GM18907 (cell line): Measurements from ENCODE around the gene CD63.
A peak's percentile ranks its signal among the peaks of the same experiment; 100 is the strongest.

Experiments used
- ATAC-seq: cut with Tn5 transposase; IDR thresholded peaks from one replicate; pipeline ENCODE4 v1.9.1; 2021; ENCODE audit warnings: mild to moderate bottlenecking, moderate library complexity; ENCODE audit not compliant: unreplicated experiment

CD63 gene

DNA sequence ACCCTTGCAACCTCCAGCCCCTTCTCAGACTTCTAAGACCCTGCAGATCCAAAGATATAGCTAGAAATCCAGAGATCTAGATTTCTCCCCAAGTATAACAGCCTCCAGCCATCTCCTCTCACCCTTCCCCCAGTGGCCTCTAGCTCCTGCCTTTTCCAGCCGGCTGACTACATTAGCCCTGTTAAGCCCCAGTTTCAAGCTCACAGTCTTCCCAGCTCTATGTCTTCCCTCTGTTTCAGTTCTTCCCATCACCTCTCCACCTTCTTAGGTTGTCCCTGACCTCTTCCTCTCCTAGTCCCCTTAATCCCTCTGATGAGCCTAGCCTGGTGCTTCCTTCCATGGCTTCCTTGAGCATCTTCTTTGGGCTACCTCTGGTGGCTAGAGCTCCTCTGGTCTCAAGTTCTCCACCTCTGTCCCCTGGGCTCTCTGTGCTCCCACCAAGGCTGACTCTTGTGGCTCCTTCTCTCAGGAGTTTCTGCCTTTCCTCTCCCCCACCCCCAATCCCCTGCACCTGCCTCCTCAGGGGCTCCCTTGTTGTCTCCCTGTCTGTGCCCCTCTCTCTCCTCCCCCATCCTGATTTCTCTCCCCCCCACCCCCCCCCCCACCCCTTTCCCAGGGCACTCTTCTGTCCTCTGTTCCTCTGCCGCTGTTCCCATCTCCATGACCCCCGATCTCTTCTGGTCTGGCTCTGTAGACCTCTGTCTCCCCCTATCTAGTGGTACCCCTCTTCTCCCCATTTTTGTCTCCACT is 13.3 kb upstream of the CD63 start:
- ATAC-seq: no peak

DNA sequence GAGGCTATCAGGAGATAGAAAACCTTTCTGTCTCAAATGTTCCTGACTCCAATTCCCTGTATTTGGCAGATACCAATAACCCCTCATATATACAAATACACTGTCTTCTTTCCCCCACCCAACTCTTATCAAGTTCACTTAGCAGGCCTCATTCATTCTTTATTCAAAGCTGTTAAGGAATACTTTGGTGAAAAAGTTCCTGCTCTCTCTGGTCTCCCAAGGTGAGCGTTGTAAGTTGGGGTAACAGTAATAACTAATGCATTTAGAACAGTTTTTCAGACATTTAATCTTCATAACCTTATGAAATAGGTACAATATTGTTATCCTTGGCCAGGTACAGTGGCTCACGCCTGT is 10.2 kb upstream of the CD63 start:
- ATAC-seq: no peak

DNA sequence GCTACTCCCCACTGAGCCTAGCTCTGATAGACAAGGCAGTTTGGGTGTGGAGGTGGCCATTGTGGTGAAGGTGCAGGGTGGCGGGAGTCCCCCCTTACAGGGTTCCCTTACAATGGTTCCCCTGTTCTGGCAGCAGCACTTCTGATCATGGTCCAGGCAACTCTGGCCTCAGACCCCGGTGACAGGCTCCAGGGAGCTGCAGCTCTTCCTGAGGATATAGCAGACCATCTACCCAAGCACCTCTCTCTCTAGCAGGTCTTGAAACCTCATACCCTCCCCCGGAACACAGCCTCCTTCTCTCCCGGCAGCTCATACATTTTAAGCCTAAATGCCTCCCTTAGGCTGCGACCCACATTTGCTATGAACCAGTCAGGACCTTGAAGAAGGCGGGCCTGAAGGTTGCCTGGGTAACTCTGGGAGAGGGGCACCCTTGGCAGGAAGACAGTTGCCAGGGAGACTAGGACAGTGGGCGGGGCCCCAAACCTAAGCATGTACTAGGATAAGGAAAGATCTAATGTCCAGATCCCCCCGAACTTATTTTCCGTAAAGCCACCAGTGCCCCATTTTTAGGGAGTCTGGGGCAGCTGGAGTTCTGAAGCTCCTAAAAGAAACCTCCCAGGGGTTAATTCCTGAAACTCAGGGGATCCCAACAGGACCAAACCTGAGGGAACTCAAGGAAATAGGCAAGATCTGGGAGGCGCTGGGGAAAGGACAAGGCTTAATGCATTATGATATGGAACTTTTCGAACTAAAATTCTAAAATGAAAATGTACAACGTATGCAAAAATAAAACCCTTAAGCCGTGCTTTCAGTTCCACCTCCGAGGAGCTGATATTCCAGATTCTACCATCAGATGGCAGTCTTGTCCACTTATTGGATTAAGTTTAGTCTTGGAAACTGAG is 9.6 kb upstream of the CD63 start:
- ATAC-seq: peak; percentile 93

DNA sequence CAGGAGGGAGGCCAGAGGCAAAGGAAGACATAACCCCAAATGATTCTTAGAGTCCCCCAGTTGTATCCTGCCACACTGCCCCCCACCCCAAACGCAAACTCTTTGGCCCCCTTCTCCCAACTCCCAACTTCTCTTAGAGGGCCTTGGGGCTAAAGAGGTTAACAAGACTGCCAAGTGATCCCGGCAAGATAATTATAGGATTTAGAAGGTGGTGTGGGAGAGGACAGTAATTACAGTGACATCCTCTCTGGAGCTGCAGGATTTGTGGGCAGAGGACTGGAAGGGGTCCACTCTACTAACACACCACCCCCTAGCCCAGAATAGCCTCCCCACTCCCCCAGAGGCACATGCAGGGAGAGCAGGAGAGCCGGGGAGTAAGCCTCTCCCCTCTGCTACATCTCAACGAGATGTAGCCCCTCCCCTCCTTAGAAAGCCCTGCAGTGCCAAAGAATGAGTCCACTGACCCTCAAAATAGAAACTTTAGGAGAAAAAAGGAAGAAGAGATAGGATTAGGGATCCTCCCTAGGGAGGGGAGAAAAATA is 8.8 kb upstream of the CD63 start:
- peak; percentile 2 for ATAC-seq

DNA sequence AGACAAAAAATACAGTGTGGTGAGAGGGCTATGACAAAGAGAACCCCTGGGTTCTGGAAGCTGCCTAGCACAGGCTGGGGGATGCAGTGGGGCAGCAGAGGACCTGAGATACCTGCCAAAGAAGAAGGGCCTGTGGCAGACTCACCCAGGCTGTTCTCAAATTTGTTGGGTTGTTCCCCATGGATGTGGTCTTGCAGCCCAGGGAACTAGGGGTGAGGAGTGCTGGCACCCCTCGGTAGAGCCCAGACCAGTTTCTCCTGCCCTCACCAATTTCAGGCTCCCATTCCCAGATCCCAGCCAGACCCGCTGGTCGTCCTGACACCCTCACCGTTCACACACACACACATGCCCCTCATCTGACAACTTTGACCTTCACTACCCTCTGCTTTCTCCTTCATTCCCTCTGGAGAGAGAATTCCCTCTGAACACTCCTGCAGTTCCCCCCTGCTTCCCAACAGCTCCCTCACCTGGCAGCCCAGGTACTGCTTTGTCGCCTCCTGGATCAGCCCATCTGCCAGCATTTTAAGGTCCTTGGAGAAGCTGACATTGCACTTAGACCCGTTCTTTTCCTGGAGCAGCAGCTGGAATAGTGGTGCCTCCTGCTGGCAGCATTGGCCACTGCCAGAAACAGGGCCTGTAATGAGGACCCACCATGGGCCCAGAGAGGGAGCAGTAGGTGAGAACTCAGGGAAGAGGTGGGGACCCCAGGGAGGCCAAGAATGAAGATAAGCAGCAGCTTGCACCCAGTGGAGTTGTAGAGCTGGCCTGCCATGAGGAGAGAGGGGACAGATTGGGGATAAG is 8.2 kb upstream of the CD63 start:
- ATAC-seq: peak; percentile 36

DNA sequence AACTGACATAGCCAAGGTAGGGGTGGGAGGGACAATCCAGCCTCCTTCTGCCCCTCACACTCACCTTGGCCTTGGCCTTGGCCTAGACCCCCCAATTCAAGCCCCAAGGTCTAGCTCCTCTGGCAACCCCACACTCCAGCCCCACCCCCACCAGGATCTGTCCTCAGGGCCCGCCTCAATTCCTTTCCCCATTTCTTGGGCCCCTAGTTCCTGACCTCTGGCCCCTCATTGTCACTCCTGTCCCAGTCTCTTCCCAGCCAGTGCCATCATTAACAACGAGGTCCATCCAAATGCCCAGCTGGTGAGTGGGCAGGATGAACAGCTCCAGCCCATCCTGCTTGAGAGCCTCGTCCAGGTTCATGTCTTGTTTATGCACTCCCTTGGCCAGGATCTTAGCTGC is 7.3 kb upstream of the CD63 start:
- ATAC-seq: no peak

DNA sequence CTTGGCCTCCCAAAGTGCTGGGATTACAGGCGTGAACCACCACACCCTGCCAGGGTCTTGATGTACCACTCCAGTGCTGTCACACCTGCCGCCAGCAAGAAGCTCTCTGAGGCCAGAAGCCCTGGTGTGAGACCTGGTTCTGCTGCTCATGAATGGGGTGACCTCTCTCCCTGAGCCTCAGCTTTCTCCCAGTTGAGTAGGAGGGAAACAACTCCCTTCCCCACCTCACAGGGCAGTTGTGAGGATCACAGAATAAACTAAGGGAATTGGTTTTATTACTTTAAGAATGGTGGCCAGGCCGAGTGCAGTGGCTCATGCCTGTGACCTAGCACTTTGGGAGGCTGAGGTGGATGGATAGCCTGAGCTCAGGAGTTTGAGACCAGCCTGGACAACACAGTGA is 5.8 kb upstream of the CD63 start:
- ATAC-seq: no peak

DNA sequence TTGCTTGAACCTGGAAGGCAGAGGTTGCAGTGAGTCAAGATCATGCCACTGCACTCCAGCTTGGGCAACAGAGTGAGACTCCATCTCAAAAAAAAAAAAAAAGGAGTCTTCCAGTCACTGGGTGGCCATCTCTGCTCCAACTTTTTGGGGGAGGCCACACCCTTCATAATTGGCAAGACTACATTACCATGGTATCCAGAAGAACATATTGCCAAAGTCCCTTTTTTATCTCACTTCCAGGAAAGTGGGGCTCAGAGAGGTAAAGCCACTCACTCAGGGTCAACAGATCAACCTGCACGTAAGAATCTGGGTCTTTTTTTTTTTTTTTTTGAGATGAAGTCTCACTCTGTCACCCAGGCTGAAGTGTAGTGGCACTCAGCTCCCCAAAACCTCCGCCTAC is 5.0 kb upstream of the CD63 start:
- no peak for ATAC-seq

DNA sequence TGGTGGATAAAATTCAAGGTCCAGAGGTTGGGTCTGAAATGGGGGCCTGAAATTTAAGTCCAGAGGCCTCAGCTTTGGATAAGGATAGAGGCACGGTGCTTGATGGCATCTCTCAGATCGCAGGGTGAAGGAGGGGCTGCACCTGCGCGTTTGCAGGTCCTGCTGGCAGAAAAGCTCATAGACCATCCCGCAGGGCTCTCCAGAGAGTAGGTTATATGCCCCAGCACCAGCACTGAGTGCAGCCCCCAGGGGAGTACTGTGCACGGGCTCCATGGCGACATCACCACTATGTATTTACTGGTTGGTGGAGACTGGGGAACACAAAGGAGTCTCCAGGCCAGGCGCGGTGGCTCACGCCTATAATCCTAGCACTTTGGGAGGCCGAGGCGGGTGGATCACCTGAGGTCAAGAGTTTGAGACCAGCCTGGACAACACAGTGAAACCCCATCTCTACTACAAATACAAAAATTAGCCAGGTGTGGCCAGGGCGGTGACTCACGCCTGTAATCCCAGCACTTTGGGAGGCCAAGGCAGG is 4.3 kb upstream of the CD63 start:
- ATAC-seq: no peak

DNA sequence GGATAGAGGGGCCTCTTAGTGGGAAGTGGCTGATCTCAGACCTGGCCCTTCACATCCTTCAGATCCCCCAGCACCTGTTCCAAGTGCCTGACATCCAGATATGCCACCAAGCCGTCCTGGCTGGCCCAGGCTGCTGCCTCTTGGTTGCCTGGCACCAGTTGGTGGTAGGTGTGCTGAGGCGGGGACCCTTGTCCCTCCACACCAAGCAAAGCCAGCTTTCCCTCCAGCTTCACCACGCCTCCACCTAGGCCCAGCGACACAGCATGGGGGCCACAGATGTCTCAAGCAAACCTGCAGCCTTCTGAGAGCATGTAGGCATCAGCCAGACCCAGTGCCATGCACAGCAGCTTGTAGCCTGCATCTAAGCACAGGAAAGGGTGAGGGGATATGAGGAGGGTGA is 3.5 kb upstream of the CD63 start:
- no peak for ATAC-seq

DNA sequence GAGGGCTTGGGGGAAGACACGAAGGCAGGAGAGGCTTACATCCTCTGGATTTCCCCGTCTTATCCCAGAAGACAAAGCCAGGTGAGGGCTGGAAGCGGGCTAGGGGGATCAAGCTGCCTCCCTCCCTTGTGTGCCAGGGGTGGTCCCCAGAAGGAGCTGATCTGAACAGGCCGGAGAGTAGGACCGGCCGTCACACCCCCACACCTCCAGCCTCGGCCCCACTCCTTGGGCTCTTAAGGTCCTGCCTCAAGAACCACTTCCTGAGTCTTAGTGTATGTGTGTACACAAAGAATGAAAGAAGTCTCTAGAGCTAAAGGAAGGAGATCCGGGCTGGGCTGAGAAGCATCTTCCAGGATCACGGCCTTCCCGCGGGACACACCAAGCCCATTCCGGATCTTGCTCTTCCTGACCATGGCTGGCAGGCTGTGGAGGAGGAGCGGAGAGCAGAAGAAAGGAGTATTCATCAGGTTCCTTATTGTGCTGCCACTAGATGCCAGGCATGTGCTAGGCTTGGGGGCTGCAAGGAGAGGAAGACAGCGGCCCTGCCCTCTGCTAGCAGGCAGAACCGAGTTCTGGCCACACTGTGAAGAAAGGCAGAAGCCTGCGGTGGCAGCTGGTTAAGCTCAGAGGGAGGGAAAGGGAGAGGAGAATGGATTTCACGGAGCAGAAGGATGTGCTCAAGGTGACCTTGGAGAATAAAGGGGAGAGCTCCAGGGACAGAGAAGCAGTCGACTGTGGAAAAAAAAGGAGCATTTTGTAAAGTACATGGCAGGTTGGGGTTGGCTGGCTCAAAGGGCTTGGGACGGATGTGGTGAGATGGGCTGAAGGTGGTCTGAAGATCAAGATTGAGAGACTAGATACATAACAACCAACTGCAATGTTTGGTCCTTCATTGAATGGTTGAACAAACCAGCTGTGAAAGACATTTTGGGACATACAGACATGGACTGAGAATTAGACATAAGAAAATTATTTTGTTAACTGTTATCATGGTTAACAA is 1.3 kb upstream of the CD63 start:
- peak; percentile 57 for ATAC-seq

DNA sequence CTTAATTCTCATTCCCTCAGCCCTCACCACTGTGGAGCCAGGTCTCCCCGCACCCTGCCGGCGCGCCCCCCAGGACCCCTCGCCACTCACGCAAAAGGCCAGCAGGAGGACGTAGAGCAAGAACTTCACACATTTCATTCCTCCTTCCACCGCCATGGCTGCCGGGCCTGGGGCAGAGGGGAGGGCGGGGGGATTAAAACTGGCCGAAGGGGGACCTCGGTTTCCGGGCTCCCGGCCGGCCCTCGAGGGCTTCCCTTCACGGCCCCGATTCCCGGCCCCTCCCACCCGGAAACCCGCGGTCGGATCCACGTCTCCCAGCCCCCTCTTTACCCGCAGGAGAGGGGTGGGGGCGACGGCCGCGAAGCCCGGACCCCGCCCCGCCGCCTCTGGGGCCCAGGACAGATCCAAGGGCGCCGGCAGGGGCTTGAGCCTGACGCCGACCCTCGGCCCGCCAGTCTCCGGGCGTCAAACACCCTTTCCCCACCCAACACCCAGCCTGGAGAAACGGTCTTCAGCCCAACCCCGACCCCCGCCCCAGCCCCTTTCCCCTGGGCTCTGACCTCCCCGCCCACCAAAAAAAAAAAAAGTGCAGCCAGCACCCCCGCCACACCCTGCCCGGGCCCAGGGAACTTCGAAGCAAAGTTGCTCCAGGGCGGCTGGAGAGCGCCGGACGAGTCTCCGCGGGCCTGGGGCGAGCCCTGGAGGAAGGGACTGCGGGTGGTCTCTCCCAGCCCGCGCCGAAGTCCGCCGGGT is 447 bp downstream of the CD63 start:
- ATAC-seq: peak; percentile 16

DNA sequence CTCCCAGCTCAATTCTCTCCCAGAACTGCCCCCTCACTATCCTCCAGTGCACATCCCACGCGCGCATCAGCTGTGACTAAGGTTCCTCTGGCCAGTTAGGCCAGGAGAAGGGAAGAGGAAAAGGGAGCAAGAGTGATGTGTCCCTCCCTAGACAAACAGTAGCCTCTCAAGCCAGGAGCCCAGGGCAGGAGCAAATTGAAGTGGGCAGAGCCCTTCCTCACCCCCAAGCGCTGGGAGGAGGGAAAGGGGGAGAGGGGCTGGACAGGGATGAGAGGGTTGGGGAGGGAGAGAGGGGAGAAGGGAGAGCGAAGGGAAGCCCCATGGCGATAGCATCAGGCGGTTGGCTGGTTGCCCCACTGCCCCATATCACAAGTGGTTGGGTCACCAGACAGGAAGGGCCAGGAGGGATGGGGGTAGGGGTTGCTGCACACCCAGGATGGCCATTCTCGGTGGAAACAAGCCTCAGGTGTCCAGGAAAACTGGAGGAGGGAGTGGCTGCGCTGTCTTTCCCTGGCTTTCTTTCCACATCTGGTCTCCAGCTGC is 1.1 kb downstream of the CD63 start:
- no peak for ATAC-seq

DNA sequence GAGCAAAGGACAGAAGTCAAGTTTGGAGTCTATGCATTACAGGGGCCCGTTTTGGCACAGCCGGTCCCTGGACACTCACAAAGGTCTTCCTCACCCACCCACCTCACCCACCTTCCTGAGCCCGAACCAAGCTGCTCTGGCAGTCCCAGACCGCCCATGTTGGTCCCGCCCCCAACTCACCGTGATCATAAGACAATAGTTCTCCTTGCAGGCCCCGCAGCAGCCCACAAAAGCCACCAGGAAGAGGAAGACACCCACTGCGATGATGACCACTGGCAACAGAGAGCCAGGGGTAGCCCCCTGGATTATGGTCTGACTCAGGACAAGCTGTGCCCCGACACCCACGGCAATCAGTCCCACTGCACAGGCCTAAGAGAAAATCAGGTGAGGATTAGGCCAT is 1.8 kb downstream of the CD63 start:
- no peak for ATAC-seq

DNA sequence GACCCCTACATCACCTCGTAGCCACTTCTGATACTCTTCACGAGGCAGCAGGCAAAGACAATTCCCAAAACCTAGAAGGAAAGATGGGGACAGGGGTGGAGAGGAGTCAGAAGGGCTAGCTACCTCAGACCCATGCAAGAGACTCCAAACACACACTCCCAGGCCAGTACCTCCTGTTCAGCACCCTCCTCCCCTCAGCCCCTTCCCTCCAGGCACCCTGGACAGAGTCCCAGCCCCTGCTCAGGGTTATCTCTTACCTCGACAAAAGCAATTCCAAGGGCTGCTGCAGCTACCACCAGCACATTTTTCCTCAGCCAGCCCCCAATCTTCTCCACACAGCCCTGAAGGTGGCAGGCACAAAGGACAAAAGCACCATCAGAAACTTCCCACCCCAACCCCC is 3.3 kb downstream of the CD63 start:
- ATAC-seq: no peak

DNA sequence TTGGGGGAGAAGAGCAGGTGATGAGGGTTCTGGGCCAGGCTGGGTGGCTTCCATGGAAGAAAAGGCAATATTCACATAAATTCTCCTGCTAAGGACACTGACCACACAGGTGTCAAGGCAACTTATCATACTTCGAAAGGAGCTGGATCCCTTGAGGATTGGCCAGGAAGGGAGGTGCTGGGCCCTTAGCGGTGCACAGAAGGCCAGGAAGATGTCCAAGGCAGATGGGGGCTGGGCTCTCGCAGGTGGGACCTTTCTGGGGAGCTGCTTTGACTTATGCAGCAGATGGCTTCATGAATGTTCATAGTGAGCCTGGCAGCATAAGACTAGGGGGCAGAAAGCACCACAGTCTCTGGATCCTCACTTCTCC is 3.9 kb downstream of the CD63 start:
- no peak for ATAC-seq

DNA sequence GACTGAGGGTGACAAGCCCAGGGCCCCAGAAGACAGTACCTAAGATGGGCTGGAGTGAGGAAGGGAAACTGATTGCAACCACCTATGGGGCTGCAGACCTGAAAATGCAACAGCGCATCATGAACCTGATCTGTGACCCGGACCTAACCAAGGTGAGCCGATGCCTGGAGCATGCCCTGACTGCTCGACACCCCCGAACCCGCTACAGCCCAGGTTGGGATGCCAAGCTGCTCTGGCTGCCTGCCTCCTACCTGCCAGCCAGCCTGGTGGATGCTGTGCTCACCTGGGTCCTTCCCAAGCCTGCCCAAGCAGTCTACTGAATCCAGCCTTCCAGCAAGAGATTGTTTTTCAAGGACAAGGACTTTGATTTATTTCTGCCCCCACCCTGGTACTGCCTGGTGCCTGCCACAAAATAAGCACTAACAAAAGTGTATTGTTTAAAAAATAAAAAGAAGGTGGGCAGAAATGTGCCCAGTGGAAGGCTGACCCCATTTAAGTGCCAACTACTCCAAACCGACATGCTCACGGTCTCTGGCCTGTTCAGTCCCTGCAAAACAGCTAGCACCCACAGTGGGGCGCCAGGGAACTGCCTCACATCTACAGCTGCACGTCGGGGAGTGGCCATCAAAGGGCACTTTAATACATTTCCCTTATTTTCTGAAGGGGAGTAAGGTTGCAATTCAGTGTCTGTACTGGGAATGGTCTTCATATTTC is 4.4 kb downstream of the CD63 start:
- no peak for ATAC-seq

DNA sequence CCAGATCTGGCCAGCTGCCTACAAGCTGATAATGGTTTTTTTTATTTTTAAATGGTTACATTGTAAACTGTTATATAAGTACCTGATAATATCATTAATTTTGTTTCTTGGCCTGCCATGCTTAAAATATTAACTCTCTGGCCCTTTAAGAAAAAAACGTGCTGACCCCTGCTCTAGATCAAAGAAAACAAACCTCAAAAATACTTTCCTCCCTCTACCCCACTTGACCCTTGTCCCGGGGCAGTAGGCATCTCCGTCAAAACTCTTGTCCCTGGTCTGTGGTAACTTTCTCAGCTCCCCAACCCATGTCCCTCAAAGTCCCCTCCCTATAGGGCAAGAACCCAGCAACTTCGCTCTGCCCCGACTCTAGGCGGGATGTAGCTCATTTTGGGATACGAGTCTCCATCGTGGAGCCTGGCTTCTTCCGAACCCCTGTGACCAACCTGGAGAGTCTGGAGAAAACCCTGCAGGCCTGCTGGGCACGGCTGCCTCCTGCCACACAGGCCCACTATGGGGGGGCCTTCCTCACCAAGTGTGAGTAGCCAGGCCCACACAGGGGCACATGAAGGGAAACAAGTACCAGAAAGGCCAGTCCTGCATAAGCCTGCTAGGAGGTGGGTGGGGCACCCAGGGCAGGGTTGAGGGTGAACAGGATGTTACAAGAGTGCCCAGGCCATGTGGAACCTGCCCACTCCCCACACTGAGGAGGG is 5.1 kb downstream of the CD63 start:
- no peak for ATAC-seq
